Measurements from ENCODE around the gene IL1RN.

GRCh38 chr2:113126845-113127645 is at the start of gene IL1RN:
- TF ChIP-seq CTCF (IDR thresholded peaks at IDR 0.05; ENCODE audit: insufficient read depth, low read depth, low read length) (no peak), EZH2 (IDR thresholded peaks at IDR 0.05; ENCODE audit: insufficient read depth, low read length) (no peak)
